WI38 (cell line): ENCODE results near the gene PPARA.
"Not testable (repeated sequence)": the region's sequence is repeated elsewhere in the genome, so short reads cannot be mapped to it uniquely, and the experiment has no call there.

Experiments
- H3K4me3 ChIP-seq: 2 replicates; pipeline ENCODE4 v1.5.1; 2011; ENCODE audit warnings: low read depth, mild to moderate bottlenecking, control low read depth, low read length
- TF ChIP-seq, protein P1 (sequence below): IDR thresholded peaks from 2 replicates; pipeline ENCODE4 v1.5.1; 2012; ENCODE audit warnings: low read depth, mild to moderate bottlenecking, control low read depth, low read length

PPARA gene

DNA sequence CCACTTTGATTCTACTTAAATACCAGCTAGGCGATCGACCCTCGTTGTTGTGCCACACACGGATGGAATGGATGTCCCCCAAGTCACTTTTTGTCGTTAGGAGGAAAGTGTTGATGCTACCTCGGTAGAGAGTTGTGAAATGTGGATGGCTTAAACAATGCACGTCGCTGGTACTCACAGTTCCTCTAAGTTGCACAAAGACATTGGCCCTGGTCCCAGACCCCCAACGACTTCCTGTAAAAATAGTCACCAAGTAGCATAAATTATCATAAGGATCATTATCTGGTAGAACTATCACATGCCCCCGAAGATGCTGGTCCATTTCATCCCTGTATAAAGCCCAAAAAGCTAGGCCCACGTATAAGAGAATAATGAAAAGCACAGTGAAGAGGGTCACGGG, 109.0 kb downstream of the PPARA start:
- TF ChIP-seq, protein P1, sequence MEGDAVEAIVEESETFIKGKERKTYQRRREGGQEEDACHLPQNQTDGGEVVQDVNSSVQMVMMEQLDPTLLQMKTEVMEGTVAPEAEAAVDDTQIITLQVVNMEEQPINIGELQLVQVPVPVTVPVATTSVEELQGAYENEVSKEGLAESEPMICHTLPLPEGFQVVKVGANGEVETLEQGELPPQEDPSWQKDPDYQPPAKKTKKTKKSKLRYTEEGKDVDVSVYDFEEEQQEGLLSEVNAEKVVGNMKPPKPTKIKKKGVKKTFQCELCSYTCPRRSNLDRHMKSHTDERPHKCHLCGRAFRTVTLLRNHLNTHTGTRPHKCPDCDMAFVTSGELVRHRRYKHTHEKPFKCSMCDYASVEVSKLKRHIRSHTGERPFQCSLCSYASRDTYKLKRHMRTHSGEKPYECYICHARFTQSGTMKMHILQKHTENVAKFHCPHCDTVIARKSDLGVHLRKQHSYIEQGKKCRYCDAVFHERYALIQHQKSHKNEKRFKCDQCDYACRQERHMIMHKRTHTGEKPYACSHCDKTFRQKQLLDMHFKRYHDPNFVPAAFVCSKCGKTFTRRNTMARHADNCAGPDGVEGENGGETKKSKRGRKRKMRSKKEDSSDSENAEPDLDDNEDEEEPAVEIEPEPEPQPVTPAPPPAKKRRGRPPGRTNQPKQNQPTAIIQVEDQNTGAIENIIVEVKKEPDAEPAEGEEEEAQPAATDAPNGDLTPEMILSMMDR, result no peak
- no peak overlapping the region for H3K4me3 ChIP-seq

DNA sequence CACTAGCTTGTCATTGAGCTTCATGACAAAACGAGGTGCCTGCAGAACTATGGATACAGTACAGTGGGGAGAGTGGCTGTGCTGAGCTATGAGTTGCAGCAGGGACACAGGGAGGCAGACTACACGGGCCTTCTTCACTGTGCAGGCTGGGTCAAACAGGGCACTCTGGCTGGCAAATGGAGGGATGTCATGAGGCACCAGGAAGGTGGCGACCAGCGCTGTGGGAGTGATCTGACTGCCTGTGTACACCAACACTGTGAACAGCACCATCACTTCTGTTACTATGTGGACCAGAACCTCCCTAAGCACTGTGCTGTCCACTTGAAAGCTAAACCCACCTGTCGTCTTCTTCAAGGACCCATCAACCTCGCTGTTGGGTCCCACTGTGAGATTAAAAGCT, 109.7 kb downstream of the PPARA start:
- H3K4me3 ChIP-seq, result no peak overlapping the region
- TF ChIP-seq, protein P1, result no peak

DNA sequence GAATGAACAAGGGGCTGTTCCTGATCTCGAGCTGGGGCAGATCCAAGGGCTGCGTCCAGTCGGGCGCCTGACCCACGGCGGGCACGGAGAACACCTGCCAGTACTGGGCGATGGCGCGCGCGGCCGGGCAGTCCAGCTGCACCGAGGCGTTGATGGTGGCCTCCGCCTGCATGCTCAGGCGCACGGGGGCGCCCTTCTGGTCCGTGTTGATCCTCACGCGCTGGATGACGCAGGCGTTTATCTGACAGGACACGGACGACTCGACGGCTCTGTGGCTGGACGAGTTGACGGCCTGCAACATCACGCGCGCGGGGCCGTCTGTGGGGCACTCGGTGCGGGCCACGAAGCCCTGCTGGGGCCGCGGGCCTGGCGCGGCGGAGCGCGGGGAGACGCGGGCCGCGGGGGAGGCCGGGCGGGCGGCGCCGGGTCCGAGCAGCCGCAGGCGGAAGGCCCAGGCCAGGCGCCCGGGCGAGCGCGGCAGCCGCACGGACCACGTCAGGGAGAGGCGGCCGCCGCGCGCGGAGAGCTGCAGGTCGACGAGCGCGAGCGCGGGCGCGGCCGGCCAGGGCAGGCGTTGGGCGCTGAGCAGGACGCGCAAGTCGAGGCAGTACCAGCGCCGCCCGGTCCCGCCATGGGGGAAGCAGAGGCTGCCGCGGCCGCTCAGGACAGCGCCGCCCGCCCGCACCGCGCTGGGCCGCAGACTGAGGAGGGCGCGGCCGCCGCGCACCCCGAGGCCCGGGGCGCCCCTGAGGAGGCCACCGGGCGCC, 112.3 kb downstream of the PPARA start:
- TF ChIP-seq, protein P1, result no peak
- no peak overlapping the region for H3K4me3 ChIP-seq

DNA sequence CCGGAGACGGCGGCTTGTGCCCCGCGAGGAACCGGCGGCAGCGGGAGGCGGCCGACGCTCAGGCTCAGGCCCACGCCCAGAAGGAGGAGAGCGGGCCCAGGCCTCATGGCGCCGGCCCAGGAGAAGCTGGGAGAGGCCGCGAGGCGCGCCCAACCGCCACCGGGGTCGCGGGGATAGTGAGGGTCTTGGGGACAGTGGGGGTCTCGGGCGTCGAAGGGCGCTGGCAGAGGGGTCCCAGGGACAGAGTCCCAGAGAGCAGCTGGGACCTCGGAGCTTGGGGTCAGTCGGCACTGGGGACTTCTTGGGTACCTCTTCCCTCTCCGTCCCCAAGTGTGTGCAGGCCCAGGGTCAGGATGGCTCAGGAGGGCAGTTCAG, 112.9 kb downstream of the PPARA start, which contains the start of gene PKDREJ:
TSS of gene PKDREJ (minus strand) at position 128 of the 375 bp plus-strand sequence. CDS start at position 107, 21 bp downstream.
- no peak within 1 kb of the TSS for H3K4me3 ChIP-seq
- TF ChIP-seq, protein P1, result no peak

DNA sequence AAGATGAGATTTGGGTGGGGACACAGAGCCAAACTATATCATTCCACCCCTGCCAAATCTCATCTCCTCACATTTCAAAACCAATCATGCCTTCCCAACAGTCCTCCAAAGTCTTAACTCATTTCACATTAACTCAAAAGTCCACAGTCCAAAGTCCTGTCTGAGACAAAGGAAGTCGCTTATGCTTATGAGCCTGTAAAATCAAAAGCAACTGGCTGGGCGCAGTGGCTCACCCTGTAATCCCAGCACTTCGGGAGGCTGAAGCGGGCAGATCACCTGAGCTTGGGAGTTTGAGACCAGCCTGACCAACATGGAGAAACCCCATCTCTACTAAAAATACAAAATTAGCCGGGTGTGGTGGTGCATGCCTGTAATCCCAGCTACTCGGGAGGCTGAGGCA, 114.2 kb downstream of the PPARA start:
- not testable (repeated sequence) for H3K4me3 ChIP-seq

DNA sequence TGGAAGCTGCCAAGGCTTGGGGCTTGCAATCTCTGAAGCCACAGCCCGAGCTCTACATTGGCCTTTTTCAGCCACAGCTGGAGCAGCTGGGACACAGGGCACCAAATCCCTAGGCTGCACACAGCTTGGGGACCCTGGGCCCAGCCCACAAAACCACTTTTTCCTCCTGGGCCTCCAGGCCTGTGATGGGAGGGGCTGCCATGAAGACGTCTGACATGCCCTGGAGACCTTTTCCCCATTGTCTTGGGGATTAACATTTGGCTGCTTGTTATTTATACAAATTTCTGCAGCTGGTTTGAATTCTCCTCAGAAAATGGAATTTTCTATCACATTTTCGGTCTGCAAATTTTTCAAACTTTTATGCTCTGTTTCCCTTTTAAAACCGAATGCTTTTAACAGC, 115.3 kb downstream of the PPARA start:
- H3K4me3 ChIP-seq, result not testable (repeated sequence)

DNA sequence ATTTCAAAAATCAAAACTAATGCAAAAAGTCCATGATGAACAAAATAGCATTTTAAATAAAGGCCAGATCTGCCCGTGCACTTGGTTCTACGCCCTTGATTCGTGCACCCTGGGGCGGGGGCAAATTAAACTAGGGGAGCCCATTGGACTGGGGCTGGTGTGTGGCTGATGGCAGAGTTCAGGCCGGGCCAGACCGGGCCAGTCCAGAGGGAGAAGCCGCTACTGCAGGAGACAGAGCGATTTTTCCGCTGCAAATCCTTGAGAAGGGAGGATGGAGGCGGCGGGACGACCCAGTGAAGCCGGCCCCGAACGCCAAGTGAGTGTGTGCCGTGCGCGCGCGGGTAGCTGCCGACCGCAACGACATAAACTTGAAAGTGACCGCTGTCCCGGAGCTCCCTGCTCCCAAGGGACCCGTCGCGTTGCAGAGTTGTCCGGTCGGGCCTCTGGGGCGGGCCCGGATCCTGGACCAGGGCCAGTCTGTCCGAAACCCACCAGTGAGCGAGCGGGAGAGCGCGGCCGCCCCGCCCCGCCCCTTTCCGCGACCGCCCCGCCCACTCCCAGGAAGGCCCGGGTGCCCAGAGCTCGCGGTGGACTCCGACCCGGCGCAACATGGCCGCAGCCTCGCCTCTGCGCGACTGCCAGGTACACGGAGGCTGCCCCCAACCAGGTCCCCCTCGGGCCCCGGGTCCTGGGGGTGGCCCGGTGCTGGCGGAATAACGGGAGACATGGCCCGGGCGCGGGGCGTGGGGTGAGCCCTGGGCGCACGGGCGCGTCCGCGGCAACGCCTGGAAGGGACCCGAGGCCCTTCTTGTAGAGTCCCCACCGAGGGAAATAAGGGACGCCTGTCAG, 117.3 kb downstream of the PPARA start, which contains the start of gene TTC38:
TSS of gene TTC38 (plus strand) at position 578 of the 849 bp plus-strand sequence. CDS start at position 610, 32 bp downstream.
- peak within 1 kb of the TSS; percentile 82 for H3K4me3 ChIP-seq
- TF ChIP-seq, protein P1, result no peak

DNA sequence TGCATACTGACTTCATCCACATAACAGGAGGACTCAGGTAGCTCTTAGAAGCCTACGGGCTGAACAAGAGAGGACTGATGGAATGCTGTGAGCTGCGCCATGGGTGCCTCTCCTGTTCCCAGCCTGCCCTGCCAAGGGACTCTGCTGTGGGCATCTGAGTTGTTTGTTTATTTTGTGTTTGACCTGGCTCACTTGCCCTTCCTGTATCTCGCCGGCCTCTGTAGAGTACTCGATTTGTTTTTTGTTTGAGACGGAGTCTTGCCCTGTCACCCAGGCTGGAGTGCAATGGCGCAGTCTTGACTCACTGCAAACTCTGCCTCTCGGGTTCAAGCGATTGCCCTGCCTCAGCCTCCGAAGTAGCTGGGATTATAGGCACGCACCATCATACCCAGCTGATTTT, 119.2 kb downstream of the PPARA start:
- TF ChIP-seq, protein P1, result no peak
- H3K4me3 ChIP-seq, result no peak overlapping the region
